ENCODE measurements around the gene ACAD9. TPM values are rescaled to one million over a fixed set of nuclear protein-coding genes. Genes with fewer than 3 reads are reported as not detected.

The ACAD9 gene
- total RNA-seq, 1 donor from 2014 or later = 57.3 TPM

GRCh38 chr3:128902426-128902825, 23.0 kb downstream of the ACAD9 start:
- intact Hi-C loops (cut with micrococcal nuclease) = no loop called here
- Mint-ChIP-seq H3K9me3 (no peaks in the 10 kb centered on the region), H3K27me3 (no peaks in the 10 kb centered on the region), H3K4me1 (no peaks in the 10 kb centered on the region), H3K4me3 (no peak overlapping the region), H3K27ac (no peak overlapping the region), H3K36me3 (ENCODE audit: low read depth) (peaks cover 84% of the 10 kb centered on the region)
- ChIA-PET CTCF (no interaction called here), POLR2A (no interaction called here)
- ATAC-seq (ENCODE audit: low read depth) (no peak), DNase-seq (no peak)
- TF ChIP-seq CTCF (IDR thresholded peaks at IDR 0.05) = no peak

- ATAC-seq (ENCODE audit: low read depth) (no peak), DNase-seq (no peak)
- CTCF ChIA-PET = no interaction called here
- peaks cover 84% of the 10 kb centered on the region for H3K36me3 Mint-ChIP-seq (ENCODE audit: low read depth)
- POLR2A ChIA-PET = no interaction called here
- no peak overlapping the region for H3K27ac Mint-ChIP-seq
- no peak overlapping the region for H3K4me3 Mint-ChIP-seq
- no peak for TF ChIP-seq CTCF (IDR thresholded peaks at IDR 0.05)
- intact Hi-C loops (cut with micrococcal nuclease) = no loop called here
- H3K4me1 Mint-ChIP-seq = no peaks in the 10 kb centered on the region
- H3K9me3 Mint-ChIP-seq = no peaks in the 10 kb centered on the region
- H3K27me3 Mint-ChIP-seq = no peaks in the 10 kb centered on the region
Observed at GRCh38 chr3:128903501-128903900, 24.1 kb downstream of the ACAD9 start.

DNA sequence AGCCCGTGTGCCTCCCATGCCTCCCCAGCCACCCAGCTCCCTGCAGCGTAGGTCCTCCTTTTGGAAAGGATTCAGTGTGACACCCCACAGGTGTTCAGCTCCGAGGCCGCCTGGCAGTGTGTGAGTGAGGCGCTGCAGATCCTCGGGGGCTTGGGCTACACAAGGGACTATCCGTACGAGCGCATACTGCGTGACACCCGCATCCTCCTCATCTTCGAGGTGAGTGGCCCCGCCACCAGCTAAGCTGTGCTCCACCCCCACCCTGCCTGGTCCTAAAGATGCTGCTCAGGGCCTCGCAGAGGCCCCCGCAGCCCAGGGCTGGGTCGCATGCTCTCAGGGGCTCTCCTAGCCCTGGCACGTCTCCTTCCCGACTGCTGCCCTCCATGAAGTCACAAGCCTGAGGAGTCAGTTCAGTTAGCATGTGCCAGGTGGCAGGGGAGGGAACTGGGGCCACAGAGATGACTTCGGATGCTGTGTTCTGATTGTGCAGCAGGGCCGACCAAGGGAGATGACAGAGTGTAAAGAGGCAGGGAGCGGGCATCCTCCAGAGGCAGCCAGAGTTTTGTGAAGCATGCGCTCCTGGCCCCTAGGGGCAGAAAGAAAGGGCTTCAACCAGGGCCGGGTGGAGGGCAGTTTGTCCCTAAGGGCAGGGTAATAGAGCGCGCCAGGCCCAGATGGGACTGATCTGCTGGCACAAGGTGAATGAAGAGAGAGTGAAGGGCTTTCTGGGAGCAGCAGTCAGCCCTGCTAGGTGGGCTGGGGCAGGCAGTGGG, 26.8 kb downstream of the ACAD9 start:
- peaks cover 81% of the 10 kb centered on the region for H3K36me3 Mint-ChIP-seq (ENCODE audit: low read depth)

GRCh38 chr3:128906804-128907525, 27.5 kb downstream of the ACAD9 start:
- no peak for TF ChIP-seq CTCF (IDR thresholded peaks at IDR 0.05)
- POLR2A ChIA-PET = no interaction called here
- intact Hi-C loops (cut with micrococcal nuclease) = no loop called here
- Mint-ChIP-seq H3K9me3 (no peaks in the 10 kb centered on the region), H3K4me3 (no peak overlapping the region), H3K36me3 (ENCODE audit: low read depth) (peaks cover 78% of the 10 kb centered on the region), H3K27ac (no peak overlapping the region), H3K27me3 (no peaks in the 10 kb centered on the region), H3K4me1 (no peaks in the 10 kb centered on the region)
- DNase-seq = no peak
- CTCF ChIA-PET = no interaction called here
- no peak for ATAC-seq (ENCODE audit: low read depth)

More for the DNA sequence above, 26.8 kb downstream of the ACAD9 start:
- Mint-ChIP-seq H3K4me1 (no peaks in the 10 kb centered on the region), H3K27me3 (no peaks in the 10 kb centered on the region), H3K27ac (no peak overlapping the region), H3K4me3 (no peak overlapping the region), H3K9me3 (no peaks in the 10 kb centered on the region)
- ChIA-PET POLR2A (no interaction called here), CTCF (no interaction called here)
- TF ChIP-seq CTCF (IDR thresholded peaks at IDR 0.05) = no peak
- intact Hi-C loops (cut with micrococcal nuclease) = no loop called here
- DNase-seq = no peak
- ATAC-seq (ENCODE audit: low read depth) = no peak

- POLR2A ChIA-PET = no interaction called here
Observed at GRCh38 chr3:128907706-128908445, 28.5 kb downstream of the ACAD9 start.

More at GRCh38 chr3:128907706-128908445, 28.5 kb downstream of the ACAD9 start:
- Mint-ChIP-seq H3K27me3 (no peaks in the 10 kb centered on the region), H3K9me3 (no peaks in the 10 kb centered on the region), H3K4me1 (no peaks in the 10 kb centered on the region), H3K4me3 (no peak overlapping the region), H3K27ac (no peak overlapping the region), H3K36me3 (ENCODE audit: low read depth) (peaks cover 82% of the 10 kb centered on the region)
- TF ChIP-seq CTCF (IDR thresholded peaks at IDR 0.05) = no peak
- intact Hi-C loops (cut with micrococcal nuclease) = no loop called here
- CTCF ChIA-PET = no interaction called here
- DNase-seq (no peak), ATAC-seq (ENCODE audit: low read depth) (no peak)
